ENCODE results near the gene PCNX3.

Gene PCNX3

GRCh38 chr11:65580031-65580692 is 35.4 kb upstream of the PCNX3 start:
- DNase-seq (ENCODE audit: low read depth in 3 of 3) = no peak

GRCh38 chr11:65580756-65581155 is 34.8 kb upstream of the PCNX3 start:
- DNase-seq (ENCODE audit: low read depth in 3 of 3) = no peak

- no peak for DNase-seq (ENCODE audit: low read depth in 3 of 3)
These were observed 33.6 kb upstream of the PCNX3 start for GRCh38 chr11:65581928-65582327.

- DNase-seq (ENCODE audit: low read depth in 3 of 3) = no peak
These were observed 32.0 kb upstream of the PCNX3 start for GRCh38 chr11:65583589-65583988.

- DNase-seq (ENCODE audit: low read depth in 3 of 3) = no peak
These were observed 31.5 kb upstream of the PCNX3 start for GRCh38 chr11:65584106-65584505.

- DNase-seq (ENCODE audit: low read depth in 3 of 3) = no peak
These were observed 30.8 kb upstream of the PCNX3 start for GRCh38 chr11:65584723-65585171.

GRCh38 chr11:65585396-65586246 is 30.0 kb upstream of the PCNX3 start:
- no peak for DNase-seq (ENCODE audit: low read depth in 3 of 3)

- no peak for DNase-seq (ENCODE audit: low read depth in 3 of 3)
These were observed 29.3 kb upstream of the PCNX3 start for GRCh38 chr11:65586247-65586630.

GRCh38 chr11:65586676-65587075 is 28.9 kb upstream of the PCNX3 start:
- DNase-seq (ENCODE audit: low read depth in 3 of 3) = no peak

- DNase-seq (ENCODE audit: low read depth in 3 of 3) = peak in 2 of 3 experiments; percentile 53 to 79
These were observed 27.1 kb upstream of the PCNX3 start for GRCh38 chr11:65588199-65589054.

GRCh38 chr11:65589444-65590239 is 25.9 kb upstream of the PCNX3 start:
- peak in 1 of 3 experiments; percentile 38 for DNase-seq (ENCODE audit: low read depth in 3 of 3)

- DNase-seq (ENCODE audit: low read depth in 3 of 3) = no peak
These were observed 25.3 kb upstream of the PCNX3 start for GRCh38 chr11:65590240-65590738.

GRCh38 chr11:65591939-65592857 is 23.4 kb upstream of the PCNX3 start:
- no peak for DNase-seq (ENCODE audit: low read depth in 3 of 3)

- DNase-seq (ENCODE audit: low read depth in 3 of 3) = no peak
These were observed 22.6 kb upstream of the PCNX3 start for GRCh38 chr11:65592858-65593517.

- DNase-seq (ENCODE audit: low read depth in 3 of 3) = no peak
These were observed 21.8 kb upstream of the PCNX3 start for GRCh38 chr11:65593518-65594414.

- DNase-seq (ENCODE audit: low read depth in 3 of 3) = no peak
These were observed 20.4 kb upstream of the PCNX3 start for GRCh38 chr11:65595131-65595530.

GRCh38 chr11:65595543-65596281 is 19.9 kb upstream of the PCNX3 start, which contains the start of gene KCNK7:
KCNK7 (minus strand) TSS chr11:65595800; CDS start chr11:65595772, 28 bp downstream.
- no peak for DNase-seq (ENCODE audit: low read depth in 3 of 3)

GRCh38 chr11:65596520-65596919 is 19.1 kb upstream of the PCNX3 start:
- no peak for DNase-seq (ENCODE audit: low read depth in 3 of 3)
